Activated naive CD8-positive, alpha-beta T cell treated with anti-CD3 and anti-CD28 coated beads for 36 hours (primary cell): ENCODE data around the gene WIPF3. TPM values are rescaled to one million over a fixed set of nuclear protein-coding genes. Genes with fewer than 3 reads are reported as not detected.

ENCODE experiments used
- DNase-seq: peaks from one replicate; pipeline ENCODE4 v3.0.0; 2021
- H3K27ac Mint-ChIP-seq: one replicate; pipeline ENCODE4 v1.8.0; 2022; ENCODE audit warnings: mild to moderate bottlenecking, moderate library complexity, mixed read lengths
- H3K27me3 Mint-ChIP-seq: one replicate; pipeline ENCODE4 v1.8.0; 2022; ENCODE audit warnings: mild to moderate bottlenecking, mixed read lengths
- H3K36me3 Mint-ChIP-seq: one replicate; pipeline ENCODE4 v1.8.0; 2021; ENCODE audit warnings: mild to moderate bottlenecking, mixed read lengths
- H3K4me1 Mint-ChIP-seq: one replicate; pipeline ENCODE4 v1.8.0; 2021; ENCODE audit warnings: mixed read lengths
- H3K4me3 Mint-ChIP-seq: one replicate; pipeline ENCODE4 v1.8.0; 2022; ENCODE audit warnings: mild to moderate bottlenecking, moderate library complexity, mixed read lengths
- H3K9me3 Mint-ChIP-seq: one replicate; pipeline ENCODE4 v1.8.0; 2022; ENCODE audit warnings: mixed read lengths
- total RNA-seq, 2 experiments: library from RNA; stranded (reverse); gene quantifications; one replicate each; pipeline ENCODE4 v1.2.3, GENCODE V29; 2021

The WIPF3 gene
- total RNA-seq, 2 experiments from 2014 or later, result not detected

GRCh38 chr7:29921404-29922010 is 115.2 kb downstream of the WIPF3 start:
- DNase-seq, result peak; percentile 54
- H3K9me3 Mint-ChIP-seq, result no peaks in the 10 kb centered on the region

GRCh38 chr7:29922921-29923700 is 116.8 kb downstream of the WIPF3 start:
- H3K4me1 Mint-ChIP-seq, result peaks cover 5% of the 10 kb centered on the region
- DNase-seq, result no peak

More at GRCh38 chr7:29921404-29922010, 115.2 kb downstream of the WIPF3 start:
- Mint-ChIP-seq H3K4me1 (peaks cover 5% of the 10 kb centered on the region), H3K4me3 (no peak overlapping the region), H3K36me3 (peaks cover 3% of the 10 kb centered on the region), H3K27me3 (no peaks in the 10 kb centered on the region), H3K27ac (no peak overlapping the region)

GRCh38 chr7:29924006-29924405 is 117.7 kb downstream of the WIPF3 start:
- H3K9me3 Mint-ChIP-seq, result no peaks in the 10 kb centered on the region
- no peak overlapping the region for H3K27ac Mint-ChIP-seq
- no peak overlapping the region for H3K4me3 Mint-ChIP-seq
- no peaks in the 10 kb centered on the region for H3K27me3 Mint-ChIP-seq
- H3K36me3 Mint-ChIP-seq, result peaks cover 3% of the 10 kb centered on the region
- H3K4me1 Mint-ChIP-seq, result peaks cover 5% of the 10 kb centered on the region
- DNase-seq, result no peak

More at GRCh38 chr7:29922921-29923700, 116.8 kb downstream of the WIPF3 start:
- H3K27ac Mint-ChIP-seq, result no peak overlapping the region
- H3K9me3 Mint-ChIP-seq, result no peaks in the 10 kb centered on the region
- H3K4me3 Mint-ChIP-seq, result no peak overlapping the region
- no peaks in the 10 kb centered on the region for H3K27me3 Mint-ChIP-seq
- peaks cover 3% of the 10 kb centered on the region for H3K36me3 Mint-ChIP-seq

- DNase-seq, result peak; percentile 8
- no peaks in the 10 kb centered on the region for H3K27me3 Mint-ChIP-seq
- peaks cover 5% of the 10 kb centered on the region for H3K4me1 Mint-ChIP-seq
- H3K4me3 Mint-ChIP-seq, result no peak overlapping the region
- H3K27ac Mint-ChIP-seq, result peak overlapping the region; percentile 66
- H3K9me3 Mint-ChIP-seq, result no peaks in the 10 kb centered on the region
- H3K36me3 Mint-ChIP-seq, result peaks cover 3% of the 10 kb centered on the region
Measured at GRCh38 chr7:29924684-29925083, 118.4 kb downstream of the WIPF3 start.

GRCh38 chr7:29926216-29926615 is 119.9 kb downstream of the WIPF3 start:
- Mint-ChIP-seq H3K4me1 (peaks cover 5% of the 10 kb centered on the region), H3K27ac (no peak overlapping the region), H3K36me3 (peaks cover 1% of the 10 kb centered on the region), H3K4me3 (no peak overlapping the region), H3K27me3 (no peaks in the 10 kb centered on the region), H3K9me3 (no peaks in the 10 kb centered on the region)
- no peak for DNase-seq

- Mint-ChIP-seq H3K27me3 (no peaks in the 10 kb centered on the region), H3K4me3 (no peak overlapping the region), H3K27ac (no peak overlapping the region), H3K36me3 (peaks cover under 1% of the 10 kb centered on the region), H3K4me1 (peaks cover 5% of the 10 kb centered on the region), H3K9me3 (no peaks in the 10 kb centered on the region)
- no peak for DNase-seq
Measured at GRCh38 chr7:29926741-29927140, 120.4 kb downstream of the WIPF3 start.

- H3K36me3 Mint-ChIP-seq, result no peaks in the 10 kb centered on the region
- H3K4me3 Mint-ChIP-seq, result no peak overlapping the region
- no peaks in the 10 kb centered on the region for H3K27me3 Mint-ChIP-seq
- H3K9me3 Mint-ChIP-seq, result no peaks in the 10 kb centered on the region
- no peak overlapping the region for H3K27ac Mint-ChIP-seq
- peaks cover 5% of the 10 kb centered on the region for H3K4me1 Mint-ChIP-seq
- no peak for DNase-seq
Measured at GRCh38 chr7:29929018-29929807, 122.9 kb downstream of the WIPF3 start.

GRCh38 chr7:29935111-29935510 is 128.8 kb downstream of the WIPF3 start:
- H3K36me3 Mint-ChIP-seq, result peaks cover 2% of the 10 kb centered on the region
- H3K27ac Mint-ChIP-seq, result no peak overlapping the region
- DNase-seq, result no peak
- H3K4me1 Mint-ChIP-seq, result no peaks in the 10 kb centered on the region
- no peak overlapping the region for H3K4me3 Mint-ChIP-seq
- no peaks in the 10 kb centered on the region for H3K27me3 Mint-ChIP-seq
- H3K9me3 Mint-ChIP-seq, result no peaks in the 10 kb centered on the region

- DNase-seq, result no peak
- Mint-ChIP-seq H3K27ac (no peak overlapping the region), H3K4me3 (no peak overlapping the region), H3K9me3 (no peaks in the 10 kb centered on the region), H3K4me1 (no peaks in the 10 kb centered on the region), H3K36me3 (peaks cover 2% of the 10 kb centered on the region), H3K27me3 (no peaks in the 10 kb centered on the region)
Measured at GRCh38 chr7:29937132-29937531, 130.8 kb downstream of the WIPF3 start.

GRCh38 chr7:29940199-29940598 is 133.9 kb downstream of the WIPF3 start:
- Mint-ChIP-seq H3K4me3 (no peak overlapping the region), H3K27me3 (no peaks in the 10 kb centered on the region), H3K9me3 (no peaks in the 10 kb centered on the region), H3K4me1 (no peaks in the 10 kb centered on the region), H3K36me3 (peaks cover 3% of the 10 kb centered on the region), H3K27ac (no peak overlapping the region)
- no peak for DNase-seq

GRCh38 chr7:29945259-29945809 is 139.0 kb downstream of the WIPF3 start:
- Mint-ChIP-seq H3K36me3 (peaks cover 1% of the 10 kb centered on the region), H3K9me3 (no peaks in the 10 kb centered on the region), H3K4me3 (no peak overlapping the region), H3K27me3 (no peaks in the 10 kb centered on the region), H3K4me1 (no peaks in the 10 kb centered on the region), H3K27ac (no peak overlapping the region)
- no peak for DNase-seq

- Mint-ChIP-seq H3K4me3 (no peak overlapping the region), H3K4me1 (no peaks in the 10 kb centered on the region), H3K9me3 (no peaks in the 10 kb centered on the region), H3K27me3 (no peaks in the 10 kb centered on the region), H3K36me3 (peaks cover 5% of the 10 kb centered on the region), H3K27ac (no peak overlapping the region)
- no peak for DNase-seq
Measured at GRCh38 chr7:29946428-29947186, 140.3 kb downstream of the WIPF3 start.

- peaks cover 6% of the 10 kb centered on the region for H3K36me3 Mint-ChIP-seq
Measured at GRCh38 chr7:29948587-29948986, 142.3 kb downstream of the WIPF3 start.

GRCh38 chr7:29950480-29950879 is 144.2 kb downstream of the WIPF3 start:
- Mint-ChIP-seq H3K27ac (no peak overlapping the region), H3K4me1 (peaks cover 4% of the 10 kb centered on the region), H3K9me3 (no peaks in the 10 kb centered on the region), H3K4me3 (no peak overlapping the region), H3K36me3 (peaks cover 6% of the 10 kb centered on the region), H3K27me3 (no peaks in the 10 kb centered on the region)
- no peak for DNase-seq

More at GRCh38 chr7:29948587-29948986, 142.3 kb downstream of the WIPF3 start:
- no peak for DNase-seq
- Mint-ChIP-seq H3K27ac (no peak overlapping the region), H3K9me3 (no peaks in the 10 kb centered on the region), H3K4me1 (no peaks in the 10 kb centered on the region), H3K27me3 (no peaks in the 10 kb centered on the region), H3K4me3 (no peak overlapping the region)
